CD8-positive, alpha-beta memory T cell (primary cell): ENCODE measurements around the gene HLCS. TPM values are rescaled to one million over a fixed set of nuclear protein-coding genes. Genes with fewer than 3 reads are reported as not detected.

Experiments used
- CTCF ChIA-PET: fragments of 350-600 bp; sonication (Branson Sonifier 250); formaldehyde crosslinking; loops from one replicate; lab custom pipeline; 2021; ENCODE audit warnings: antibody characterized with exemption; lab: Charles Lee
- POLR2A ChIA-PET: fragments of 350-600 bp; sonication (Branson Sonifier 250); formaldehyde crosslinking; loops from one replicate; lab custom pipeline; 2021; ENCODE audit warnings: antibody characterized with exemption; lab: Charles Lee
- DNase-seq, 5 donors: peaks; one replicate each; pipeline versions ENCODE4 v3.0.0 to v3.0.0-alpha.2; 2020 to 2022; ENCODE audit warnings: mixed read lengths in 1 of 5
- H3K27ac ChIP-seq: one replicate; pipeline ENCODE4 v1.7.0; 2013; ENCODE audit warnings: low read depth, mild to moderate bottlenecking, low read length, moderate library complexity
- H3K27me3 ChIP-seq: 2 replicates; pipeline ENCODE4 v1.7.0; 2013; ENCODE audit warnings: low read length, mild to moderate bottlenecking; ENCODE audit not compliant: insufficient read depth, poor library complexity, severe bottlenecking
- H3K36me3 ChIP-seq: 2 replicates; pipeline ENCODE4 v1.7.0; 2013; ENCODE audit warnings: mild to moderate bottlenecking, low read length, moderate library complexity; ENCODE audit not compliant: insufficient read depth
- H3K4me1 ChIP-seq: 2 replicates; pipeline ENCODE4 v1.7.0; 2013; ENCODE audit warnings: mild to moderate bottlenecking, low read length, moderate library complexity; ENCODE audit not compliant: insufficient read depth
- H3K4me3 ChIP-seq: 2 replicates; pipeline ENCODE4 v1.7.0; 2013; ENCODE audit warnings: mild to moderate bottlenecking, low read length
- H3K9me3 ChIP-seq: 2 replicates; pipeline ENCODE4 v1.7.0; 2013; ENCODE audit warnings: mild to moderate bottlenecking, low read length
- H3K27ac Mint-ChIP-seq, 8 donors: one replicate each; pipeline ENCODE4 v1.8.0; 2020 to 2021; ENCODE audit warnings: mixed read lengths in 8 of 8, mild to moderate bottlenecking in 6 of 8, inconsistent platforms in 3 of 8, moderate library complexity in 3 of 8
- H3K27me3 Mint-ChIP-seq, 2 donors: one replicate each; pipeline ENCODE4 v1.8.0; 2020 to 2021; ENCODE audit warnings: mixed read lengths in 2 of 2, mild to moderate bottlenecking in 1 of 2, moderate library complexity in 1 of 2
- H3K36me3 Mint-ChIP-seq, 3 donors: one replicate each; pipeline ENCODE4 v1.8.0; 2020 to 2021; ENCODE audit warnings: mixed read lengths in 3 of 3, inconsistent platforms in 1 of 3, mild to moderate bottlenecking in 1 of 3
- H3K4me1 Mint-ChIP-seq, 3 donors: one replicate each; pipeline ENCODE4 v1.8.0; 2020 to 2021; ENCODE audit warnings: mixed read lengths in 3 of 3, inconsistent platforms in 1 of 3, mild to moderate bottlenecking in 1 of 3
- H3K4me3 Mint-ChIP-seq, 7 donors: one replicate each; pipeline ENCODE4 v1.8.0; 2020 to 2021; ENCODE audit warnings: mixed read lengths in 7 of 7, mild to moderate bottlenecking in 6 of 7, moderate library complexity in 4 of 7, inconsistent platforms in 2 of 7
- H3K9me3 Mint-ChIP-seq, 5 donors: one replicate each; pipeline ENCODE4 v1.8.0; 2020 to 2022; ENCODE audit warnings: mixed read lengths in 5 of 5, mild to moderate bottlenecking in 3 of 5, moderate library complexity in 2 of 5, inconsistent platforms in 1 of 5
- polyA plus RNA-seq: library from polyadenylated mRNA; unstranded; fragments of 300-500 nt; fragmentation: Illumina TruSeq; gene quantifications from one replicate; pipeline ENCODE4 v1.2.3, GENCODE V29; 2021
- total RNA-seq, 2 experiments: library from RNA; stranded (reverse); gene quantifications; one replicate each; pipeline ENCODE4 v1.2.3, GENCODE V29; 2021

Gene HLCS
- total and polyA plus RNA-seq, 3 experiments from 2014 or later, result 12.7 to 14.7 (median 13.4) TPM

DNA sequence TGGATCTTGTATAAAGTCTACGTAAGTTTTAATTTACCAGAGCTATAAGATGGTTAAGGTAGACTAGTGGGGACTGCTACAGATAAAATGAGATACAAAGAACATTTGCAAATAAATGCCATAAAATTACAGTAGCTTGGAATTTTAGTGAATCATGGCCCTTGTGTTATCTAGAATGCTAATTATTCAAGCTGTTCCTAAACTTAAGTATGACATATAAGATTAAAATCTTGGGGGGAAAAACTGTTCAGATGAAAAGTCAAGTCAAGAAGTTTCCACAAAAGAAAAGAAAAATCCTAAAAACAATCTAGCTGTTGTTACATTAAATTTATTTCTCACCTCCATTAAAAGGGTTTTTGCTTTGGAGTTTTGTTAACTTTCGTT, 215.9 kb downstream of the HLCS start:
- H3K36me3 ChIP-seq, result no peaks in the 10 kb centered on the region
- no peak overlapping the region for H3K27ac ChIP-seq
- no peaks in the 10 kb centered on the region for H3K9me3 ChIP-seq
- no peaks in the 10 kb centered on the region for H3K27me3 ChIP-seq
- ChIA-PET POLR2A (no interaction called here), CTCF (no interaction called here)
- no peak overlapping the region for H3K4me3 ChIP-seq
- no peak overlapping the region for H3K27ac Mint-ChIP-seq
- H3K4me1 ChIP-seq, result no peaks in the 10 kb centered on the region
- no peak overlapping the region for H3K4me3 Mint-ChIP-seq
- DNase-seq, result no peak
- peaks cover 13 to 19% (median 17%) of the 10 kb centered on the region in 3 donors for H3K4me1 Mint-ChIP-seq
- peaks cover 36 to 50% (median 42%) of the 10 kb centered on the region in 3 donors for H3K36me3 Mint-ChIP-seq
- peaks cover 24 to 38% of the 10 kb centered on the region in 2 donors for H3K27me3 Mint-ChIP-seq
- no peaks in the 10 kb centered on the region for H3K9me3 Mint-ChIP-seq

GRCh38 chr21:36749935-36750575, 216.4 kb downstream of the HLCS start:
- peaks cover 25 to 42% of the 10 kb centered on the region in 2 donors for H3K27me3 Mint-ChIP-seq
- no peaks in the 10 kb centered on the region for H3K9me3 Mint-ChIP-seq
- H3K27ac ChIP-seq, result no peak overlapping the region
- DNase-seq, result no peak
- POLR2A ChIA-PET, result no interaction called here
- H3K4me3 ChIP-seq, result no peak overlapping the region
- CTCF ChIA-PET, result no interaction called here
- peaks cover 33 to 45% (median 38%) of the 10 kb centered on the region in 3 donors for H3K36me3 Mint-ChIP-seq
- no peaks in the 10 kb centered on the region for H3K36me3 ChIP-seq
- no peaks in the 10 kb centered on the region for H3K27me3 ChIP-seq
- peak overlapping the region in 1 of 7 donors; percentile 27 for H3K4me3 Mint-ChIP-seq
- peaks cover 13 to 19% (median 17%) of the 10 kb centered on the region in 3 donors for H3K4me1 Mint-ChIP-seq
- H3K9me3 ChIP-seq, result no peaks in the 10 kb centered on the region
- no peak overlapping the region for H3K27ac Mint-ChIP-seq
- H3K4me1 ChIP-seq, result no peaks in the 10 kb centered on the region

DNA sequence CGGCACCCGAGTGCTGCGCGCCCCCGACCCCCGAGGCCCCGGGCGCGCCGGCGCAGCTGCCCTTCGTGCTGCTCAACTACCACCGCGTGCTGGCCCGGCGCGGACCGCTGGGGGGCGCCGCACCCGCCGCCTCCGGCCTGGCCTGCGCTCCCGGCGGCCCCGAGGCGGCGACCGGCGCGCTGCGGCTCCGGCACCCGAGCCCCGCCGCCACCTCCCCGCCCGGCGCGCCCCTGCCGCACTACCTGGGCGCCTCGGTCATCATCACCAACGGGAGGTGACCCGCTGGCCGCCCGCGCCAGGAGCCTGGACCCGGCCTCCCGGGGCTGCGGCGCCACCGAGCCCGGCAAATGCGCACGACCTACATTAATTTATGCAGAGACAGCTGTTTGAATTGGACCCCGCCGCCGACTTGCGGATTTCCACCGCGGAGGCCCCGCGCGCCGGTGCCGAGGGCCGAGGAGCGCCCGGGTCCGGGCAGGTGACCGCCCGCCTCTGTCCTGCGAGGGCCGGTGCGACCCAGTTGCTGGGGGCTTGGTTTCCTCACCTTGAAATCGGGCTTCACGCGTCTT, 218.6 kb downstream of the HLCS start:
- Histone ChIP-seq H3K9me3 (no peaks in the 10 kb centered on the region), H3K27ac (no peak overlapping the region), H3K36me3 (no peaks in the 10 kb centered on the region), H3K27me3 (no peaks in the 10 kb centered on the region), H3K4me1 (no peaks in the 10 kb centered on the region), H3K4me3 (no peak overlapping the region)
- ChIA-PET CTCF (no interaction called here), POLR2A (no interaction called here)
- Mint-ChIP-seq H3K27ac (no peak overlapping the region), H3K36me3 (peaks cover 17 to 27% (median 24%) of the 10 kb centered on the region in 3 donors), H3K4me1 (peaks cover 13 to 19% (median 17%) of the 10 kb centered on the region in 3 donors), H3K9me3 (no peaks in the 10 kb centered on the region), H3K4me3 (peak overlapping the region in 4 of 7 donors; percentile 26 to 64 (median 50)), H3K27me3 (peaks cover 32 to 58% of the 10 kb centered on the region in 2 donors)
- DNase-seq, result no peak

- ChIA-PET POLR2A (no interaction called here), CTCF (no interaction called here)
- peak overlapping the region; percentile 35 to 70 (median 56) for H3K4me3 Mint-ChIP-seq
- Histone ChIP-seq H3K9me3 (no peaks in the 10 kb centered on the region), H3K36me3 (no peaks in the 10 kb centered on the region), H3K4me3 (no peak overlapping the region), H3K27me3 (no peaks in the 10 kb centered on the region), H3K4me1 (no peaks in the 10 kb centered on the region), H3K27ac (no peak overlapping the region)
- H3K27me3 Mint-ChIP-seq, result peaks cover 32 to 58% of the 10 kb centered on the region in 2 donors
- no peaks in the 10 kb centered on the region for H3K9me3 Mint-ChIP-seq
- peak overlapping the region in 1 of 8 donors; percentile 29 for H3K27ac Mint-ChIP-seq
- peaks cover 13 to 19% (median 17%) of the 10 kb centered on the region in 3 donors for H3K4me1 Mint-ChIP-seq
- no peak for DNase-seq
- H3K36me3 Mint-ChIP-seq, result peaks cover 14 to 24% (median 19%) of the 10 kb centered on the region in 3 donors
Observed at GRCh38 chr21:36747041-36747814, 219.2 kb downstream of the HLCS start.

GRCh38 chr21:36745459-36745858, 221.0 kb downstream of the HLCS start:
- H3K9me3 ChIP-seq, result no peaks in the 10 kb centered on the region
- ChIA-PET CTCF (no interaction called here), POLR2A (no interaction called here)
- H3K9me3 Mint-ChIP-seq, result no peaks in the 10 kb centered on the region
- peaks cover 5 to 14% (median 7%) of the 10 kb centered on the region in 3 donors for H3K36me3 Mint-ChIP-seq
- no peak overlapping the region for H3K4me3 Mint-ChIP-seq
- H3K27ac Mint-ChIP-seq, result no peak overlapping the region
- H3K27ac ChIP-seq, result no peak overlapping the region
- H3K4me1 Mint-ChIP-seq, result peaks cover 13 to 19% (median 17%) of the 10 kb centered on the region in 3 donors
- H3K27me3 Mint-ChIP-seq, result peaks cover 30 to 54% of the 10 kb centered on the region in 2 donors
- DNase-seq, result no peak
- H3K4me1 ChIP-seq, result no peaks in the 10 kb centered on the region
- H3K4me3 ChIP-seq, result no peak overlapping the region
- no peaks in the 10 kb centered on the region for H3K36me3 ChIP-seq
- H3K27me3 ChIP-seq, result no peaks in the 10 kb centered on the region

GRCh38 chr21:36744560-36745231, 221.8 kb downstream of the HLCS start:
- no peak for DNase-seq
- ChIA-PET CTCF (no interaction called here), POLR2A (no interaction called here)
- H3K4me3 Mint-ChIP-seq, result no peak overlapping the region
- Histone ChIP-seq H3K27me3 (no peaks in the 10 kb centered on the region), H3K27ac (no peak overlapping the region), H3K9me3 (no peaks in the 10 kb centered on the region), H3K36me3 (no peaks in the 10 kb centered on the region), H3K4me1 (no peaks in the 10 kb centered on the region), H3K4me3 (no peak overlapping the region)
- peaks cover 13 to 19% (median 17%) of the 10 kb centered on the region in 3 donors for H3K4me1 Mint-ChIP-seq
- no peaks in the 10 kb centered on the region for H3K9me3 Mint-ChIP-seq
- H3K27me3 Mint-ChIP-seq, result peaks cover 28 to 47% of the 10 kb centered on the region in 2 donors
- no peak overlapping the region for H3K27ac Mint-ChIP-seq
- H3K36me3 Mint-ChIP-seq, result peaks cover 0 to 6% (median under 1%) of the 10 kb centered on the region in 3 donors

DNA sequence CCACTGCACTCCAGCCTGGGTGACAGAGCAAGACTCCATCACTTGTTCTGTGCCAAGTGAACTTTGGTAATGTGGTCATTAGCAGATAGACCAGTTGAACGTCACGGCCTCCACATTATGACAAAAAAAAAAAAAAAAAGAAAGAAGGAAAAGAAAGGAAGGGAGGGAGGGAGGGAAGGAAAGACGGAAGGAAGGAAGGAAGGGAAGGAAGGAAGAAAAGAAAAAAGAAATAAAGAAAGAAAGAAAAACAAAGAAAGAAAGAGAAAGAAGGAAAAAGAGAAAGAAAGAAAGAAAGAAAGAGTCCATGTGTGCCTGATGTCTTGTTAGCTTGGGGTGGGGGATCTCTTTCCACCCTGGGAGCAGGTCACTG, 222.3 kb downstream of the HLCS start:
- no peak for DNase-seq
- H3K27ac ChIP-seq, result no peak overlapping the region
- no peak overlapping the region for H3K27ac Mint-ChIP-seq
- H3K27me3 Mint-ChIP-seq, result peaks cover 23 to 42% of the 10 kb centered on the region in 2 donors
- POLR2A ChIA-PET, result no interaction called here
- no peaks in the 10 kb centered on the region for H3K27me3 ChIP-seq
- peak overlapping the region in 1 of 7 donors; percentile 5 for H3K4me3 Mint-ChIP-seq
- H3K4me1 ChIP-seq, result no peaks in the 10 kb centered on the region
- no peaks in the 10 kb centered on the region for H3K36me3 ChIP-seq
- H3K9me3 Mint-ChIP-seq, result no peaks in the 10 kb centered on the region
- H3K4me3 ChIP-seq, result no peak overlapping the region
- CTCF ChIA-PET, result no interaction called here
- H3K4me1 Mint-ChIP-seq, result peaks cover 13 to 19% (median 17%) of the 10 kb centered on the region in 3 donors
- peaks cover 0 to under 1% (median 0%) of the 10 kb centered on the region in 3 donors for H3K36me3 Mint-ChIP-seq
- H3K9me3 ChIP-seq, result no peaks in the 10 kb centered on the region
